Mammary epithelial cell (primary cell): ENCODE measurements around the gene PACSIN2.

Experiments used
- CTCF ChIP-seq, 2 donors: IDR thresholded peaks in 1 of 2; conservative IDR thresholded peaks in 1 of 2; 2 replicates each; pipeline ENCODE4 v1.5.1; 2011 to 2012; ENCODE audit warnings: inconsistent platforms in 2 of 2, low read length in 2 of 2, mild to moderate bottlenecking in 2 of 2, control low read depth in 1 of 2, low read depth in 1 of 2; ENCODE audit not compliant: insufficient read depth in 1 of 2; ENCODE audit errors: extremely low read depth in 1 of 2
- EZH2 ChIP-seq: IDR thresholded peaks from 2 replicates; pipeline ENCODE4 v1.6.1; 2012; ENCODE audit warnings: low read length, inconsistent platforms, borderline replicate concordance

- TF ChIP-seq CTCF (conservative IDR thresholded peaks at IDR 0.05 in 1 of 2, IDR thresholded peaks at IDR 0.05 in 1 of 2; ENCODE audit: extremely low read depth in 1 of 2, insufficient read depth in 1 of 2, low read depth in 1 of 2, low read length in 2 of 2) (no peak), EZH2 (no peak)
Observed at GRCh38 chr22:43036282-43036829, 21.4 kb upstream of the PACSIN2 start.
